Uterus (tissue), 2 donors: ENCODE results near the gene SMCO2.

ENCODE experiments used
- POLR2A ChIP-seq, 2 donors: fragments of 450-650 bp; IDR thresholded peaks; one replicate each; pipeline ENCODE4 v1.6.1; 2016; ENCODE audit warnings: antibody characterized with exemption in 2 of 2, mild to moderate bottlenecking in 1 of 2, moderate library complexity in 1 of 2
- TF ChIP-seq, protein P1 (sequence below), 4 experiments: fragments of 200-600 bp in 2 of 4; fragments of 450-650 bp in 2 of 4; sonication (generic) in 2 of 4; IDR thresholded peaks; one replicate each; pipeline ENCODE4 v1.5.1; 2016 to 2019; ENCODE audit warnings: antibody characterized with exemption in 4 of 4, mild to moderate bottlenecking in 2 of 4, moderate library complexity in 1 of 4

- TF ChIP-seq, protein P1, sequence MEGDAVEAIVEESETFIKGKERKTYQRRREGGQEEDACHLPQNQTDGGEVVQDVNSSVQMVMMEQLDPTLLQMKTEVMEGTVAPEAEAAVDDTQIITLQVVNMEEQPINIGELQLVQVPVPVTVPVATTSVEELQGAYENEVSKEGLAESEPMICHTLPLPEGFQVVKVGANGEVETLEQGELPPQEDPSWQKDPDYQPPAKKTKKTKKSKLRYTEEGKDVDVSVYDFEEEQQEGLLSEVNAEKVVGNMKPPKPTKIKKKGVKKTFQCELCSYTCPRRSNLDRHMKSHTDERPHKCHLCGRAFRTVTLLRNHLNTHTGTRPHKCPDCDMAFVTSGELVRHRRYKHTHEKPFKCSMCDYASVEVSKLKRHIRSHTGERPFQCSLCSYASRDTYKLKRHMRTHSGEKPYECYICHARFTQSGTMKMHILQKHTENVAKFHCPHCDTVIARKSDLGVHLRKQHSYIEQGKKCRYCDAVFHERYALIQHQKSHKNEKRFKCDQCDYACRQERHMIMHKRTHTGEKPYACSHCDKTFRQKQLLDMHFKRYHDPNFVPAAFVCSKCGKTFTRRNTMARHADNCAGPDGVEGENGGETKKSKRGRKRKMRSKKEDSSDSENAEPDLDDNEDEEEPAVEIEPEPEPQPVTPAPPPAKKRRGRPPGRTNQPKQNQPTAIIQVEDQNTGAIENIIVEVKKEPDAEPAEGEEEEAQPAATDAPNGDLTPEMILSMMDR (IDR thresholded peaks at IDR 0.05), result no peak
- no peak for TF ChIP-seq POLR2A (IDR thresholded peaks at IDR 0.05)
Observed at GRCh38 chr12:27437839-27438238, 8.7 kb upstream of the SMCO2 start.
